Caco-2 (cell line): ENCODE measurements around the gene TECR. TPM values are rescaled to one million over a fixed set of nuclear protein-coding genes. Genes with fewer than 3 reads are reported as not detected.

Experiments
- BruUV-seq: library from RNA; stranded (reverse); fragments of 400-500 nt; replicated peaks from 2 replicates; lab custom pipeline; 2021; lab: Mats Ljungman, UMichigan
- CTCF ChIA-PET: fragments of 300-600 bp; sonication (Branson Sonifier 250); formaldehyde crosslinking; loops from one replicate; lab custom pipeline; 2022; ENCODE audit warnings: antibody characterized with exemption; lab: Charles Lee
- POLR2A ChIA-PET: fragments of 300-600 bp; sonication (Branson Sonifier 250); formaldehyde crosslinking; loops from one replicate; lab custom pipeline; 2022; ENCODE audit warnings: antibody characterized with exemption; lab: Charles Lee
- DNase-seq, 2 experiments: peaks; one replicate each; pipeline versions ENCODE4 v3.0.0 to v3.0.0-alpha.2; 2020 to 2022
- H3K27me3 ChIP-seq: replicated peaks from 2 replicates; pipeline ENCODE4 v1.6.0; 2011; ENCODE audit warnings: low read length; ENCODE audit not compliant: control insufficient read depth, insufficient read depth
- H3K36me3 ChIP-seq: 2 replicates; pipeline ENCODE4 v1.5.1; 2011; ENCODE audit warnings: low read length; ENCODE audit not compliant: control insufficient read depth, insufficient read depth
- H3K4me1 ChIP-seq: fragments of 250-450 bp; sonication (Bioruptor Pico); 2 replicates; pipeline ENCODE4 v1.5.1; 2020; ENCODE audit warnings: mild to moderate bottlenecking
- H3K4me3 ChIP-seq: 2 replicates; pipeline ENCODE4 v1.5.1; 2011; ENCODE audit warnings: low read depth, mild to moderate bottlenecking, control low read depth, low read length
- H3K9me3 ChIP-seq: fragments of 250-450 bp; sonication (Bioruptor Pico); 2 replicates; pipeline ENCODE4 v1.5.1; 2020; ENCODE audit warnings: mild to moderate bottlenecking, moderate library complexity
- H3K27ac Mint-ChIP-seq: one replicate; pipeline ENCODE4 v1.8.0; 2022; ENCODE audit warnings: mixed read lengths; ENCODE audit not compliant: unreplicated experiment
- H3K27me3 Mint-ChIP-seq: one replicate; pipeline ENCODE4 v1.8.0; 2022; ENCODE audit warnings: mixed read lengths; ENCODE audit not compliant: insufficient read depth, unreplicated experiment
- H3K36me3 Mint-ChIP-seq: one replicate; pipeline ENCODE4 v1.8.0; 2022; ENCODE audit warnings: mild to moderate bottlenecking, mixed read lengths; ENCODE audit not compliant: insufficient read depth, unreplicated experiment
- H3K4me1 Mint-ChIP-seq: one replicate; pipeline ENCODE4 v1.8.0; 2022; ENCODE audit warnings: low read depth, mixed read lengths; ENCODE audit not compliant: unreplicated experiment
- H3K4me3 Mint-ChIP-seq: one replicate; pipeline ENCODE4 v1.8.0; 2022; ENCODE audit warnings: mild to moderate bottlenecking, moderate library complexity, mixed read lengths; ENCODE audit not compliant: unreplicated experiment
- H3K9me3 Mint-ChIP-seq: one replicate; pipeline ENCODE4 v1.8.0; 2022; ENCODE audit warnings: mixed read lengths; ENCODE audit not compliant: unreplicated experiment
- CTCF ChIP-seq, 2 experiments: fragments of 200-600 bp in 1 of 2; IDR thresholded peaks; 1 replicate in 1 of 2; 2 replicates in 1 of 2; pipeline versions ENCODE4 v1.5.1 to v1.8.0; 2011 to 2022; ENCODE audit warnings: antibody characterized with exemption in 1 of 2, control low read depth in 1 of 2, inconsistent platforms in 1 of 2, low read depth in 1 of 2, low read length in 1 of 2, mild to moderate bottlenecking in 1 of 2, moderate library complexity in 1 of 2; ENCODE audit not compliant: insufficient read depth in 1 of 2, severe bottlenecking in 1 of 2, unreplicated experiment in 1 of 2
- intact Hi-C: fragments of 100-400 bp; cut with micrococcal nuclease; formaldehyde crosslinking; loops from one replicate; pipeline ENCODE4 v1.10.0; 2022; ENCODE audit not compliant: unreplicated experiment
- total RNA-seq: library from RNA; stranded (reverse); gene quantifications from 2 replicates; pipeline ENCODE4 v1.2.3, GENCODE V29; 2022

Gene TECR
- total RNA-seq, 1 experiment from 2014 or later = 300 TPM

- H3K4me3 ChIP-seq = no peak overlapping the region
- H3K9me3 Mint-ChIP-seq = no peaks in the 10 kb centered on the region
- no peaks in the 10 kb centered on the region for H3K27me3 Mint-ChIP-seq
- BruUV-seq = no TSS peak
- CTCF ChIA-PET = no interaction called here
- intact Hi-C loops = no loop called here
- H3K27ac Mint-ChIP-seq = peak overlapping the region; percentile 64
- H3K36me3 ChIP-seq = no peaks in the 10 kb centered on the region
- H3K4me1 Mint-ChIP-seq = peaks cover 6% of the 10 kb centered on the region
- H3K36me3 Mint-ChIP-seq = peaks cover 17% of the 10 kb centered on the region
- no peak for DNase-seq
- H3K27me3 ChIP-seq = no peaks in the 10 kb centered on the region
- TF ChIP-seq CTCF (IDR thresholded peaks at IDR 0.05; ENCODE audit: insufficient read depth in 1 of 2, low read depth in 1 of 2, low read length in 1 of 2, severe bottlenecking in 1 of 2, unreplicated experiment in 1 of 2) = no peak
- POLR2A ChIA-PET = interaction anchor here (0.6 kb wide), 2 partner anchors 29 to 158 kb away, joined by 3 to 4 read pairs; no protein-coding TSS in a partner anchor
- H3K4me3 Mint-ChIP-seq = no peak overlapping the region
- peaks cover 1% of the 10 kb centered on the region; the same call in 1 of the 2 replicates for H3K4me1 ChIP-seq
- H3K9me3 ChIP-seq = no peaks in the 10 kb centered on the region
These were observed 3.7 kb upstream of the TECR start for GRCh38 chr19:14525729-14526128.

- no peaks in the 10 kb centered on the region for H3K9me3 Mint-ChIP-seq
- H3K27ac Mint-ChIP-seq = peak overlapping the region; percentile 64
- DNase-seq = no peak
- H3K4me1 Mint-ChIP-seq = peaks cover 6% of the 10 kb centered on the region
- H3K27me3 Mint-ChIP-seq = no peaks in the 10 kb centered on the region
- no peaks in the 10 kb centered on the region for H3K9me3 ChIP-seq
- no peak overlapping the region for H3K4me3 Mint-ChIP-seq
- TF ChIP-seq CTCF (IDR thresholded peaks at IDR 0.05; ENCODE audit: insufficient read depth in 1 of 2, low read depth in 1 of 2, low read length in 1 of 2, severe bottlenecking in 1 of 2, unreplicated experiment in 1 of 2) = no peak
- no peaks in the 10 kb centered on the region for H3K36me3 ChIP-seq
- peaks cover 8% of the 10 kb centered on the region; the same call in 1 of the 2 replicates for H3K4me1 ChIP-seq
- POLR2A ChIA-PET = interaction anchor here (0.6 kb wide), 1 partner anchor 30 kb away, joined by 3 read pairs; no protein-coding TSS in a partner anchor
- peaks cover 24% of the 10 kb centered on the region for H3K36me3 Mint-ChIP-seq
- H3K27me3 ChIP-seq = no peaks in the 10 kb centered on the region
- intact Hi-C loops = no loop called here
- CTCF ChIA-PET = no interaction called here
- BruUV-seq = no TSS peak
- no peak overlapping the region for H3K4me3 ChIP-seq
These were observed 3.0 kb upstream of the TECR start for GRCh38 chr19:14526423-14526822.

GRCh38 chr19:14528419-14529253 lies 758 bp upstream of the TECR start:
- intact Hi-C loops = loop anchor here (1.0 to 2.0 kb wide), 3 partner anchors 9 to 32 kb away; partner anchors contain the start of genes DNAJB1 and GIPC1
- H3K27ac Mint-ChIP-seq = peak overlapping the region; percentile 93

More at GRCh38 chr19:14528419-14529253, 758 bp upstream of the TECR start:
- ChIA-PET CTCF (no interaction called here), POLR2A (interaction anchor here (1.0 to 1.1 kb wide), 2 partner anchors 11 to 23 kb away, joined by 4 to 13 read pairs; partner anchors contain the start of gene DNAJB1)
- peaks cover 10% of the 10 kb centered on the region; the same call in 1 of the 2 replicates for H3K4me1 ChIP-seq
- Mint-ChIP-seq H3K27me3 (no peaks in the 10 kb centered on the region), H3K9me3 (no peaks in the 10 kb centered on the region), H3K4me3 (peak overlapping the region; percentile 97), H3K36me3 (peaks cover 38% of the 10 kb centered on the region), H3K4me1 (no peaks in the 10 kb centered on the region)
- no peaks in the 10 kb centered on the region; the same call in 1 of the 2 replicates for H3K36me3 ChIP-seq
- no peak for TF ChIP-seq CTCF (IDR thresholded peaks at IDR 0.05; ENCODE audit: insufficient read depth in 1 of 2, low read depth in 1 of 2, low read length in 1 of 2, severe bottlenecking in 1 of 2, unreplicated experiment in 1 of 2)
- no peaks in the 10 kb centered on the region for H3K27me3 ChIP-seq
- BruUV-seq = no TSS peak
- peak overlapping the region; percentile 45 for H3K4me3 ChIP-seq
- no peaks in the 10 kb centered on the region for H3K9me3 ChIP-seq
- no peak for DNase-seq
